Left lung (tissue), 10 donors: ENCODE measurements around the gene EEF1G. TPM values are rescaled to one million over a fixed set of nuclear protein-coding genes. Genes with fewer than 3 reads are reported as not detected.

Experiments
- ATAC-seq: fragments of 200-7000 bp; cut with Tn5 transposase; one replicate; pipeline ENCODE4 v1.9.1; 2020; ENCODE audit warnings: moderate library complexity
- DNase-seq, 4 donors: peaks; one replicate each; pipeline ENCODE4 v3.0.0-alpha.2; 2013 to 2020
- H3K27ac ChIP-seq, 2 donors: fragments of 200-600 bp; sonication (generic) in 1 of 2; one replicate each; pipeline versions ENCODE4 v1.5.0 to v1.8.0; 2020 to 2021
- H3K27me3 ChIP-seq, 2 donors: fragments of 200-600 bp; sonication (generic) in 1 of 2; one replicate each; pipeline versions ENCODE4 v1.5.0 to v1.8.0; 2020 to 2021
- H3K36me3 ChIP-seq, 2 donors: fragments of 200-600 bp; sonication (generic) in 1 of 2; one replicate each; pipeline versions ENCODE4 v1.5.0 to v1.8.0; 2020 to 2021
- H3K4me1 ChIP-seq, 2 donors: fragments of 200-600 bp; one replicate each; pipeline ENCODE4 v1.8.0; 2021
- H3K4me3 ChIP-seq, 2 donors: fragments of 200-600 bp; sonication (generic) in 1 of 2; one replicate each; pipeline versions ENCODE4 v1.5.0 to v1.8.0; 2020 to 2021; ENCODE audit warnings: mild to moderate bottlenecking in 1 of 2
- H3K9me3 ChIP-seq, 2 donors: fragments of 200-600 bp; sonication (generic) in 1 of 2; one replicate each; pipeline versions ENCODE4 v1.5.0 to v1.8.0; 2020 to 2021
- intact Hi-C, 2 donors: fragments of 100-400 bp; cut with DNase I; formaldehyde crosslinking; loops; one replicate each; pipeline versions ENCODE4 v1.11.2 to v1.14.2; 2022
- microRNA-seq, 2 donors: library from miRNA; unstranded; fragments of <30 nt; microRNA quantifications; one replicate each; pipeline ENCODE4, GENCODE V29; 2019
- polyA plus RNA-seq, 6 donors: library from polyadenylated mRNA; unstranded; fragments of 120-200 nt; gene quantifications; one replicate each; pipeline ENCODE4 v1.2.1, GENCODE V29; 2013; ENCODE audit not compliant: insufficient read length in 6 of 6
- total RNA-seq, 2 donors: library from RNA; stranded (reverse); fragmentation: NEBNext Ultra II Directional; extraction: Animal tissue kit (Norgen Biotek cat#: 25700); gene quantifications; one replicate each; pipeline ENCODE4 v1.2.1, GENCODE V29; 2021
- TF ChIP-seq, protein P1 (sequence below), 2 donors: fragments of 200-600 bp; sonication (generic) in 1 of 2; IDR thresholded peaks; one replicate each; pipeline versions ENCODE4 v1.5.0 to v1.8.0; 2021; ENCODE audit warnings: antibody characterized with exemption in 2 of 2
- donor health status: DM: no; HTN: yes; CAD: no.
- donor health status: DM: no; HTN: no; CAD: no.

EEF1G gene
- total and polyA plus RNA-seq, 8 donors, result 973 to 2,492 (median 2,240) TPM

DNA sequence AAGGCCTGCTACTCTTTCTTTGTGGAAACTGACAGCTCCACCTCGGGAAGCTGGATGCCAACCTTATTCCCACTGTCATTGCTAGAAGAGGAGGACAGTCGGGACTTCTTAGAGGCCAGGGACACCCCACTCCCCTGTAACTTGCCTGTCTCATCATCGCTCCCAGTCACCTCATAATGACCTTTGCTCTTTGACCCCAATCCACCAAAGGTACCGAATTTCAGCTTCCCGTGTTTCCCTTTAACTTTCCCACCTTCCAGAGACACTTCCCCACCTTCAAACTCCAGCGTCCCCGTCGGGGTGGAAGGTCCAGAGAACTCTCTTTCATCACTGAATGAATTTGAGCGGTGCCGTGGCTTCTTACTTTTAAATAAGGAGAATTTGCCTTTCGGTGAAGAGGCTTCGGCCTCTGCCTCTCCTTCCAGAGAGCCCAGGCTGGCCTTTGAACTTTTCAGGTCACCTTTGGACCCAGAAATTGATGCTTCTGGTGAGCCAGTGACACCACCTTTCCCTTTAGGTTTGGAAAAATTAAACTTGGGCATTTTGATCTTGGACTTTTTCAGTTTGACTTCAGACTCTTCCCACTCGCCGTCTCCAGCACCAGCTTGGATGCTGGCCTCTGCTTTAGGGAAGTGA is 56.8 kb downstream of the EEF1G start:
- Histone ChIP-seq H3K27me3 (no peaks in the 10 kb centered on the region), H3K27ac (no peak overlapping the region), H3K4me3 (no peak overlapping the region), H3K4me1 (no peaks in the 10 kb centered on the region), H3K9me3 (no peaks in the 10 kb centered on the region), H3K36me3 (peaks cover 0 to 81% of the 10 kb centered on the region in 2 donors)
- TF ChIP-seq, protein P1, sequence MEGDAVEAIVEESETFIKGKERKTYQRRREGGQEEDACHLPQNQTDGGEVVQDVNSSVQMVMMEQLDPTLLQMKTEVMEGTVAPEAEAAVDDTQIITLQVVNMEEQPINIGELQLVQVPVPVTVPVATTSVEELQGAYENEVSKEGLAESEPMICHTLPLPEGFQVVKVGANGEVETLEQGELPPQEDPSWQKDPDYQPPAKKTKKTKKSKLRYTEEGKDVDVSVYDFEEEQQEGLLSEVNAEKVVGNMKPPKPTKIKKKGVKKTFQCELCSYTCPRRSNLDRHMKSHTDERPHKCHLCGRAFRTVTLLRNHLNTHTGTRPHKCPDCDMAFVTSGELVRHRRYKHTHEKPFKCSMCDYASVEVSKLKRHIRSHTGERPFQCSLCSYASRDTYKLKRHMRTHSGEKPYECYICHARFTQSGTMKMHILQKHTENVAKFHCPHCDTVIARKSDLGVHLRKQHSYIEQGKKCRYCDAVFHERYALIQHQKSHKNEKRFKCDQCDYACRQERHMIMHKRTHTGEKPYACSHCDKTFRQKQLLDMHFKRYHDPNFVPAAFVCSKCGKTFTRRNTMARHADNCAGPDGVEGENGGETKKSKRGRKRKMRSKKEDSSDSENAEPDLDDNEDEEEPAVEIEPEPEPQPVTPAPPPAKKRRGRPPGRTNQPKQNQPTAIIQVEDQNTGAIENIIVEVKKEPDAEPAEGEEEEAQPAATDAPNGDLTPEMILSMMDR (IDR thresholded peaks at IDR 0.05), result no peak
- intact Hi-C loops, result no loop called here
- DNase-seq, result no peak
- ATAC-seq, result no peak

DNA sequence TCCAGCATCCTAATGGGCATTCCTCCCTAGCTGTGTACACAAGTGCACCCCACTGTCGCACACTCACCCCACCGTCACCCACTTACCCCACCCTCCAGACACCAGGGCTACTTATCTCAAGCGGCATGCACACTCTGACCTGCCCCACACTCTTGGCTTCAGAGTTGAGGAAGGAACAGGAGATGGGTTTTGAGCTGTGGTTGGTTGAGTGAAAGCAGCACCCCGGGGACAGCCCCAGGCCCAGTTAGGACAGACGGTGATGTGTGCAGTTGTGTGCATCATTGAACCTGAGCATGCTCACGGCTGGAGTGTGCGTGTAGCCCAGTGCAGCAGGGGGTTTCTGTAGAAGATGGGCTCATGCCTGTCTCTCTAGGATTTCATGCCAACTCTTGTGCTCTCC is 59.5 kb downstream of the EEF1G start:
- intact Hi-C loops, result no loop called here
- peaks cover 0 to 54% of the 10 kb centered on the region in 2 donors for H3K36me3 ChIP-seq
- H3K9me3 ChIP-seq, result no peaks in the 10 kb centered on the region
- ATAC-seq, result no peak
- no peak for DNase-seq
- TF ChIP-seq, protein P1 (IDR thresholded peaks at IDR 0.05), result no peak
- no peaks in the 10 kb centered on the region for H3K27me3 ChIP-seq
- no peak overlapping the region for H3K4me3 ChIP-seq
- no peak overlapping the region for H3K27ac ChIP-seq
- H3K4me1 ChIP-seq, result peaks cover 0 to 5% of the 10 kb centered on the region in 2 donors

DNA sequence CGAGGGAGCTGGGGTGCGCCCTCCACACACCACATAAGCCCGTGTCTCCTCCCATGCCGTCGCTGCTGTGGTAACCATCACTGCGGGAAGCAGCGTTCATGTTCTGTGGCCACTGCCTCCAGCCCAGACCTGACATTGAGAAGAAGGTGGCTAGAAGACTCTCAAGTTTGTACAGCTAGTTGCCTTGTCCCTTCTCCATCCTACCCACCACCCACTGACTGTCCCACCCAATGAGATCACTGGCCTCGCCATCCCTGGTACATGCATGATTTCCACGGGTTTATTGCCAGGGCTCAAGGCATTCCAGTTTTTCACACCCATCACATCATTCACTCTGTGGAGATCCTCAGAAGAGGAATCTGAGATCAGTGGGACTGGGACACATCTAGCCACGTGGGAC is 60.1 kb downstream of the EEF1G start:
- H3K27me3 ChIP-seq, result no peaks in the 10 kb centered on the region
- H3K4me1 ChIP-seq, result peaks cover 0 to 10% of the 10 kb centered on the region in 2 donors
- no peaks in the 10 kb centered on the region for H3K9me3 ChIP-seq
- H3K27ac ChIP-seq, result peak overlapping the region in 1 of 2 donors; percentile 23
- TF ChIP-seq, protein P1 (IDR thresholded peaks at IDR 0.05), result no peak
- ATAC-seq (no peak), DNase-seq (no peak)
- H3K4me3 ChIP-seq, result no peak overlapping the region
- intact Hi-C loops, result no loop called here
- H3K36me3 ChIP-seq, result peaks cover 0 to 49% of the 10 kb centered on the region in 2 donors

DNA sequence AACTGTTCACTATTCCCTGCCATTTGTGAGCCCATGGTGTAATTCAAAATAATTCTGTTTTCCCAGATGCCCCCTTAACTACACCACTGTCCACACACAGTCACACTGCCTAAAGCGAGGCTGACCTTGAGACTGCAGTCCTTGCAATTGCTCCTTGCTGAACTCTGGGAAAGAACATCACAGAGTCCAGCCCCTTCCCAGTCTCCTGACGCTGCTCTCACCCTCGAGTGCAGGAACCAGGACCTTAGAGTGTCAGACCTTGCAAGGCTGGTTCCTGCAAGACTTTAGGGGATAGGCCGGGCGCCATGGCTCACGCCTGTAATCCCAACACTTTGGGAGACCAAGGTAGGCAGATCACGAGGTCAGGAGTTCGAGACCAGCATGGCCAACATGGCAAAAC is 60.7 kb downstream of the EEF1G start:
- Histone ChIP-seq H3K4me1 (peaks cover 1 to 16% of the 10 kb centered on the region in 2 donors), H3K27ac (peak overlapping the region in 1 of 2 donors; percentile 23), H3K9me3 (no peaks in the 10 kb centered on the region), H3K27me3 (no peaks in the 10 kb centered on the region), H3K36me3 (peaks cover 0 to 42% of the 10 kb centered on the region in 2 donors), H3K4me3 (no peak overlapping the region)
- TF ChIP-seq, protein P1 (IDR thresholded peaks at IDR 0.05), result no peak
- intact Hi-C loops, result no loop called here
- DNase-seq (no peak), ATAC-seq (no peak)

Small RNAs within 50 kb of the gene (microRNA-seq; reads per million reads assigned to microRNA genes)
- gene MIR6747, result 0.55 to 1.2 reads per million in 2 donors

Other genes starting within 250 kb of the EEF1G start
- 10 to 100 TPM; 12.8 to 26.6 TPM for gene ASRGL1, start 236.4 kb downstream of the EEF1G start, total RNA-seq
- gene ASRGL1, start 236.4 kb downstream of the EEF1G start, polyA plus RNA-seq, result 1 to 10 TPM; 1.9 to 3.6 (median 2.9) TPM
- 100 to 1,000 TPM in 1 of 2 donors, 1 to 10 TPM in 1; 3.5 to 397 TPM for gene SCGB1A1, start 154.9 kb downstream of the EEF1G start, total RNA-seq
- 10 to 100 TPM in 5 of 6 donors, 1 to 10 TPM in 1; 5.9 to 49.7 (median 19.0) TPM for gene SCGB1A1, start 154.9 kb downstream of the EEF1G start, polyA plus RNA-seq
- 100 to 1,000 TPM; 437 to 636 TPM for gene AHNAK, start 27.1 kb downstream of the EEF1G start, total RNA-seq
- gene AHNAK, start 27.1 kb downstream of the EEF1G start, polyA plus RNA-seq, result 100 to 1,000 TPM; 176 to 256 (median 209) TPM
- gene TUT1, start 17.6 kb upstream of the EEF1G start, total RNA-seq, result 10 to 100 TPM; 12.6 to 19.8 TPM
- 10 to 100 TPM; 21.9 to 27.8 (median 23.4) TPM for gene TUT1, start 17.6 kb upstream of the EEF1G start, polyA plus RNA-seq
- gene MTA2, start 28.0 kb upstream of the EEF1G start, total RNA-seq, result 10 to 100 TPM; 67.1 to 86.0 TPM
- 100 to 1,000 TPM in 2 of 6 donors, 10 to 100 TPM in 4; 90.1 to 110 (median 97.4) TPM for gene MTA2, start 28.0 kb upstream of the EEF1G start, polyA plus RNA-seq
- gene EML3, start 38.9 kb upstream of the EEF1G start, total RNA-seq, result 10 to 100 TPM; 61.5 to 82.5 TPM
- gene EML3, start 38.9 kb upstream of the EEF1G start, polyA plus RNA-seq, result 10 to 100 TPM; 39.3 to 58.5 (median 53.5) TPM
- 1 to 10 TPM; 4.3 to 5.2 TPM for gene ROM1, start 39.4 kb upstream of the EEF1G start, total RNA-seq
- gene ROM1, start 39.4 kb upstream of the EEF1G start, polyA plus RNA-seq, result 1 to 10 TPM; 3.4 to 6.5 (median 5.9) TPM
- gene B3GAT3, start 48.1 kb upstream of the EEF1G start, total RNA-seq, result 10 to 100 TPM; 44.1 to 46.2 TPM
- 10 to 100 TPM; 19.0 to 35.6 (median 25.0) TPM for gene B3GAT3, start 48.1 kb upstream of the EEF1G start, polyA plus RNA-seq
- 100 to 1,000 TPM; 270 to 325 TPM for gene GANAB, start 72.7 kb upstream of the EEF1G start, total RNA-seq
- gene GANAB, start 72.7 kb upstream of the EEF1G start, polyA plus RNA-seq, result 100 to 1,000 TPM; 287 to 341 (median 312) TPM
- gene INTS5, start 79.4 kb upstream of the EEF1G start, total RNA-seq, result 10 to 100 TPM; 24.2 to 27.1 TPM
- gene INTS5, start 79.4 kb upstream of the EEF1G start, polyA plus RNA-seq, result 10 to 100 TPM; 12.7 to 18.4 (median 17.5) TPM
- gene C11orf98, start 91.3 kb upstream of the EEF1G start, total RNA-seq, result 10 to 100 TPM; 46.2 to 65.5 TPM
- gene C11orf98, start 91.3 kb upstream of the EEF1G start, polyA plus RNA-seq, result 10 to 100 TPM; 42.6 to 64.7 (median 51.1) TPM
- gene CSKMT, start 91.4 kb upstream of the EEF1G start, total RNA-seq, result 10 to 100 TPM; 12.8 to 21.8 TPM
- gene CSKMT, start 91.4 kb upstream of the EEF1G start, polyA plus RNA-seq, result 1 to 10 TPM; 5.1 to 7.4 (median 6.0) TPM
- gene UQCC3, start 97.8 kb upstream of the EEF1G start, total RNA-seq, result 1 to 10 TPM; 6.6 to 6.7 TPM
- gene UQCC3, start 97.8 kb upstream of the EEF1G start, polyA plus RNA-seq, result 1 to 10 TPM; 6.2 to 9.0 (median 6.8) TPM
- 1 to 10 TPM; 6.0 to 8.2 TPM for gene LBHD1, start 98.4 kb upstream of the EEF1G start, total RNA-seq
- gene LBHD1, start 98.4 kb upstream of the EEF1G start, polyA plus RNA-seq, result 1 to 10 TPM; 4.4 to 9.9 (median 8.2) TPM
- 10 to 100 TPM; 67.5 to 74.4 TPM for gene UBXN1, start 105.2 kb upstream of the EEF1G start, total RNA-seq
- 100 to 1,000 TPM; 140 to 169 (median 157) TPM for gene UBXN1, start 105.2 kb upstream of the EEF1G start, polyA plus RNA-seq
- 1 to 10 TPM in 1 of 2 donors, under 1 TPM in 1; 0.32 to 2.0 TPM for gene LRRN4CL, start 115.6 kb upstream of the EEF1G start, total RNA-seq
- 1 to 10 TPM in 1 of 6 donors, under 1 TPM in 5; 0.32 to 1.2 (median 0.69) TPM for gene LRRN4CL, start 115.6 kb upstream of the EEF1G start, polyA plus RNA-seq
- 100 to 1,000 TPM in 1 of 2 donors, 10 to 100 TPM in 1; 77.8 to 109 TPM for gene BSCL2, start 133.5 kb upstream of the EEF1G start, total RNA-seq
- gene BSCL2, start 133.5 kb upstream of the EEF1G start, polyA plus RNA-seq, result 10 to 100 TPM; 39.9 to 51.9 (median 46.3) TPM
- gene GNG3, start 133.8 kb upstream of the EEF1G start, total RNA-seq, result under 1 TPM in 1 of 2 donors, not detected in 1; 0.42 TPM
- 1 to 10 TPM; 1.5 to 1.9 (median 1.6) TPM for gene GNG3, start 133.8 kb upstream of the EEF1G start, polyA plus RNA-seq
- gene HNRNPUL2, start 153.6 kb upstream of the EEF1G start, total RNA-seq, result 10 to 100 TPM; 31.8 to 43.2 TPM
- gene HNRNPUL2, start 153.6 kb upstream of the EEF1G start, polyA plus RNA-seq, result 10 to 100 TPM; 79.9 to 95.4 (median 91.2) TPM
- gene TTC9C, start 154.6 kb upstream of the EEF1G start, total RNA-seq, result 10 to 100 TPM; 32.2 to 33.0 TPM
- 10 to 100 TPM; 36.9 to 43.4 (median 39.8) TPM for gene TTC9C, start 154.6 kb upstream of the EEF1G start, polyA plus RNA-seq
- gene ZBTB3, start 180.3 kb upstream of the EEF1G start, total RNA-seq, result 10 to 100 TPM; 11.2 TPM
- gene ZBTB3, start 180.3 kb upstream of the EEF1G start, polyA plus RNA-seq, result 1 to 10 TPM; 7.3 to 9.6 (median 8.3) TPM
- 10 to 100 TPM; 64.9 to 70.3 TPM for gene POLR2G, start 187.7 kb upstream of the EEF1G start, total RNA-seq
- gene POLR2G, start 187.7 kb upstream of the EEF1G start, polyA plus RNA-seq, result 100 to 1,000 TPM; 135 to 159 (median 148) TPM
- 10 to 100 TPM; 14.5 to 24.9 TPM for gene TAF6L, start 197.5 kb upstream of the EEF1G start, total RNA-seq
- gene TAF6L, start 197.5 kb upstream of the EEF1G start, polyA plus RNA-seq, result 10 to 100 TPM; 26.6 to 35.2 (median 30.3) TPM
- gene TMEM179B, start 213.5 kb upstream of the EEF1G start, total RNA-seq, result 10 to 100 TPM; 52.7 to 58.7 TPM
- gene TMEM179B, start 213.5 kb upstream of the EEF1G start, polyA plus RNA-seq, result 10 to 100 TPM; 43.9 to 56.7 (median 49.8) TPM
- 10 to 100 TPM; 15.7 to 16.2 TPM for gene TMEM223, start 218.1 kb upstream of the EEF1G start, total RNA-seq
- 10 to 100 TPM; 19.6 to 26.4 (median 20.7) TPM for gene TMEM223, start 218.1 kb upstream of the EEF1G start, polyA plus RNA-seq
- gene NXF1, start 231.5 kb upstream of the EEF1G start, total RNA-seq, result 10 to 100 TPM; 67.8 to 73.0 TPM
- 100 to 1,000 TPM; 118 to 157 (median 134) TPM for gene NXF1, start 231.5 kb upstream of the EEF1G start, polyA plus RNA-seq